NCI-H82 treated with DMSO at 0.1 percent for 48 hours (cell line): ENCODE results near the gene LPAR3.
A peak's percentile ranks its signal among the peaks of the same experiment; 100 is the strongest.

ENCODE experiments used
- DNase-seq: peaks from one replicate; lab custom pipeline; 2025; ENCODE audit not compliant: unreplicated experiment; lab: John Stamatoyannopoulos, UW

Gene LPAR3

GRCh38 chr1:84833194-84833593 lies 59.8 kb downstream of the LPAR3 start:
- no peak for DNase-seq

- DNase-seq: no peak
Observed at GRCh38 chr1:84830136-84830535, 62.9 kb downstream of the LPAR3 start.

- no peak for DNase-seq
Observed at GRCh38 chr1:84827976-84828375, 65.0 kb downstream of the LPAR3 start.

- no peak for DNase-seq
Observed at GRCh38 chr1:84827555-84827954, 65.5 kb downstream of the LPAR3 start.

- no peak for DNase-seq
Observed at GRCh38 chr1:84825161-84825560, 67.8 kb downstream of the LPAR3 start.

GRCh38 chr1:84823991-84824390 lies 69.0 kb downstream of the LPAR3 start:
- no peak for DNase-seq

GRCh38 chr1:84823511-84823910 lies 69.5 kb downstream of the LPAR3 start:
- DNase-seq: no peak

GRCh38 chr1:84810343-84810742 lies 82.7 kb downstream of the LPAR3 start:
- DNase-seq: peak; percentile 86

- no peak for DNase-seq
Observed at GRCh38 chr1:84809023-84809422, 84.0 kb downstream of the LPAR3 start.

- no peak for DNase-seq
Observed at GRCh38 chr1:84803604-84804003, 89.4 kb downstream of the LPAR3 start.

GRCh38 chr1:84802567-84803232 lies 90.3 kb downstream of the LPAR3 start:
- DNase-seq: no peak

GRCh38 chr1:84800090-84801073 lies 92.6 kb downstream of the LPAR3 start:
- DNase-seq: no peak

- DNase-seq: no peak
Observed at GRCh38 chr1:84797603-84798002, 95.4 kb downstream of the LPAR3 start.

- DNase-seq: no peak
Observed at GRCh38 chr1:84795966-84796600, 96.9 kb downstream of the LPAR3 start.

GRCh38 chr1:84795213-84795612 lies 97.8 kb downstream of the LPAR3 start:
- no peak for DNase-seq

- no peak for DNase-seq
Observed at GRCh38 chr1:84792421-84792820, 100.6 kb downstream of the LPAR3 start.

- no peak for DNase-seq
Observed at GRCh38 chr1:84789014-84789413, 104.0 kb downstream of the LPAR3 start.

GRCh38 chr1:84785271-84786036 lies 107.6 kb downstream of the LPAR3 start:
- no peak for DNase-seq

- no peak for DNase-seq
Observed at GRCh38 chr1:84782881-84783280, 110.1 kb downstream of the LPAR3 start.

GRCh38 chr1:84781946-84782771 lies 110.8 kb downstream of the LPAR3 start:
- peak; percentile 14 for DNase-seq
